Ovary (tissue), 3 donors: ENCODE data around the gene GP5.

Experiments
- CTCF ChIP-seq, 3 donors: fragments of 450-650 bp in 2 of 3; fragments of 200-600 bp in 1 of 3; IDR thresholded peaks; one replicate each; pipeline versions ENCODE4 v1.5.1 to v1.8.0; 2016 to 2022; ENCODE audit warnings: antibody characterized with exemption in 3 of 3, mild to moderate bottlenecking in 1 of 3
- POLR2A ChIP-seq: fragments of 450-650 bp; IDR thresholded peaks from one replicate; pipeline ENCODE4 v1.6.1; 2017; ENCODE audit warnings: antibody characterized with exemption, mild to moderate bottlenecking, moderate library complexity
- donor health status: DM: no; HTN: no; CAD: no.

GRCh38 chr3:194425399-194425798 is 26.3 kb upstream of the GP5 start:
- no peak for TF ChIP-seq CTCF (IDR thresholded peaks at IDR 0.05)
- no peak for TF ChIP-seq POLR2A
